ENCODE results near the gene SMIM3.
A peak's percentile ranks its signal among the peaks of the same experiment; 100 is the strongest.

Gene SMIM3

DNA sequence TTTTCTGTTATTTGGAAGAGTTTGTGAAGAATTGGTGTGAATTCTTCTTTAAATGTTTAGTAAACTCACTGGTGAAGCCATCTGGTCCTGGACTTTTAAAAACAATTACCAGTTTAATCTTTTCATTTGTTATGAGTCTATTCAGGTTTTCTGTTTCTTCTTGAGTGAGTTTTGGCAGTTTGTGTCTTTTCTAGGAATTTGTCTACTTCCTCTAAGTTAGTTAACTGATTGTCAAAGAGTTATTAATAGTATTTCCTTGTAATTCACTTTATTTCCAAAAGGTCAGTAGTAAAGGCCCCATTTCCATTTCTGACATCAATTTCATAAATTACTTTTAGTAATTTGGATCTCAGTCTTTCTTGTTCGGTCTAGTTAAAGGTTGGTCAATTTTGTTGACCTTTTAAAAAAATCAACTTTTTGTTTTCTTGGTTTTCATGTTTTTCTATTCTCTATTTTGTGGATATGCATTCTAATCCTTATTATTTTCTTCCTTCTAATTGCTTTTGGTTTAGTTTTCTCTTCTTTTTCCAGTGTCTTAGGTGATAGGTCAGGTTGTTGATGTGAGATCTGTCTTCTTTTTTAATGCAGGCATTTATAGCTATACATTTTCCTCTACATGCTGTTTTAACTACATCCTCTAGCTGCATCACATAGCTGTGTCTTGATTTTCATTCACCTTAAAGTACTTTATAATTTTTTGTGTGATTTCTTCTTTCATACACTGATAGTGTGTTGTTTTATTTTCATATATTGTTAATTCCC lies 7.3 kb upstream of the SMIM3 start:
- Mint-ChIP-seq H3K27me3 (ENCODE audit: low read depth, poor library complexity) (peaks cover 16% of the 10 kb centered on the region), H3K4me3 (no peak overlapping the region), H3K36me3 (ENCODE audit: low read depth) (no peaks in the 10 kb centered on the region), H3K9me3 (no peaks in the 10 kb centered on the region), H3K4me1 (no peaks in the 10 kb centered on the region), H3K27ac (no peak overlapping the region)
- DNase-seq: no peak
- TF ChIP-seq, protein P1, sequence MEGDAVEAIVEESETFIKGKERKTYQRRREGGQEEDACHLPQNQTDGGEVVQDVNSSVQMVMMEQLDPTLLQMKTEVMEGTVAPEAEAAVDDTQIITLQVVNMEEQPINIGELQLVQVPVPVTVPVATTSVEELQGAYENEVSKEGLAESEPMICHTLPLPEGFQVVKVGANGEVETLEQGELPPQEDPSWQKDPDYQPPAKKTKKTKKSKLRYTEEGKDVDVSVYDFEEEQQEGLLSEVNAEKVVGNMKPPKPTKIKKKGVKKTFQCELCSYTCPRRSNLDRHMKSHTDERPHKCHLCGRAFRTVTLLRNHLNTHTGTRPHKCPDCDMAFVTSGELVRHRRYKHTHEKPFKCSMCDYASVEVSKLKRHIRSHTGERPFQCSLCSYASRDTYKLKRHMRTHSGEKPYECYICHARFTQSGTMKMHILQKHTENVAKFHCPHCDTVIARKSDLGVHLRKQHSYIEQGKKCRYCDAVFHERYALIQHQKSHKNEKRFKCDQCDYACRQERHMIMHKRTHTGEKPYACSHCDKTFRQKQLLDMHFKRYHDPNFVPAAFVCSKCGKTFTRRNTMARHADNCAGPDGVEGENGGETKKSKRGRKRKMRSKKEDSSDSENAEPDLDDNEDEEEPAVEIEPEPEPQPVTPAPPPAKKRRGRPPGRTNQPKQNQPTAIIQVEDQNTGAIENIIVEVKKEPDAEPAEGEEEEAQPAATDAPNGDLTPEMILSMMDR (IDR thresholded peaks at IDR 0.05): no peak

DNA sequence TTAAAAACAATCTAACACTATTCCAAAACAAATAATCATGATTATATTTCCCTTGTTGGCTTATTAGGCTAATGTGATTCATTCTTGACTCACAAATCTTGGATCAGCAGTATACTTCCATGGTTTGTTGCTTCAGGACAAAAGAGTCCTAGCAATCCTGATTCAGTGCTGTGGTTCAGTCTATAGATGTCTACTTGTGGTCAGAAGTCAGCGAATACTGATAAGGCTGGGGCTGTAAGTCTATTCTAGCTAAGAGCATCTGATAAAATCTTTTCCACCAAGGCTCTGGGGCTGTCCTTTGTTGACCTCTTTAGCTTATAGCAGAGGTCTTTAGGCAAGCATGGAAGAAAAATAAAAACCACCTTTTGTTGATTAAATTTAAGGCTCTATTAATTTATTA lies 4.4 kb upstream of the SMIM3 start:
- Mint-ChIP-seq H3K27ac (no peak overlapping the region), H3K36me3 (ENCODE audit: low read depth) (no peaks in the 10 kb centered on the region), H3K4me1 (peaks cover 12% of the 10 kb centered on the region), H3K9me3 (no peaks in the 10 kb centered on the region), H3K4me3 (no peak overlapping the region), H3K27me3 (ENCODE audit: low read depth, poor library complexity) (peaks cover 8% of the 10 kb centered on the region)
- TF ChIP-seq, protein P1 (IDR thresholded peaks at IDR 0.05): no peak
- DNase-seq: no peak

DNA sequence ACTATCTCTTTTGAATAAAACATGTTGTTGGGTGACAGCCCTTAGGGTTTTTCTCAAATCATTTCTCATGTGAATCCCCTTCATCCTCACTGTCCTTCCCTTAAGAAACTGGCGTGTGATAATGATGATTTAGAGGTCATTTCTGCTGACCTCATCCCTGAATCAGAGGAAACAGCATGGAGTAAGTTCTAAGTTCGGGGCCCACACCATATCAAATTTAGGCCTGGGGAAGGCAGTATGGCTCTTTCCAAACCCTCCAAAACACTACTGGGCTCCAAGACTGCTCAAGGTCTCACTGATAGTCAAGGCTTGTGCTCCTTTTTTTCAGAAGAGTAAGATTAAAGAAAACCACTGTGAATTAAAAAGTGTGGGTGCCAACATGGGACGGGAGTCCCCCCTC lies 872 bp upstream of the SMIM3 start:
- Mint-ChIP-seq H3K9me3 (no peaks in the 10 kb centered on the region), H3K36me3 (ENCODE audit: low read depth) (no peaks in the 10 kb centered on the region), H3K27ac (no peak overlapping the region), H3K4me1 (peaks cover 47% of the 10 kb centered on the region), H3K27me3 (ENCODE audit: low read depth, poor library complexity) (peaks cover 8% of the 10 kb centered on the region), H3K4me3 (peak overlapping the region; percentile 97)
- DNase-seq: no peak
- TF ChIP-seq, protein P1 (IDR thresholded peaks at IDR 0.05): no peak

DNA sequence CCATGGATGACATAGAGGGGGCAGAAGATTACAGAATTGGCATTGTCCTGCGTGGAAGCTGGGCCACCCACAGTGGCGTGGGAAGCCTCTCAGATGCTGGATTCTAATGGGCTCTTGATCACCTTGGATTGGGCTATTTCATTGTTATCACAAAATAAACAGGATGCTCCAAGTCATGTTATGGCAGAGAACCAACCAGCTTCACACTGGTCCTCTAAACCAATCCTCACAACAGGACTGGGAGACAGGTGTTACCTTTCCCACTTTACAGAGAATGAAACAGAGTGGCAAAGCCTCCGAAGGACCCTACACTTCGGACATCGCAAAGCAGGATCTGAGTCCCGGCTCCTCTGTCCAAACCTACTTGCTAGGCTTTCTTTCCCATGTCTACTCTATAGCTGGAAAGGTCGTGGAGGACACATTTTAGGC lies 455 bp upstream of the SMIM3 start:
- Mint-ChIP-seq H3K4me3 (peak overlapping the region; percentile 97), H3K36me3 (ENCODE audit: low read depth) (no peaks in the 10 kb centered on the region), H3K27me3 (ENCODE audit: low read depth, poor library complexity) (peaks cover 8% of the 10 kb centered on the region), H3K9me3 (no peaks in the 10 kb centered on the region), H3K4me1 (peaks cover 51% of the 10 kb centered on the region), H3K27ac (no peak overlapping the region)
- TF ChIP-seq, protein P1 (IDR thresholded peaks at IDR 0.05): no peak
- DNase-seq: no peak

DNA sequence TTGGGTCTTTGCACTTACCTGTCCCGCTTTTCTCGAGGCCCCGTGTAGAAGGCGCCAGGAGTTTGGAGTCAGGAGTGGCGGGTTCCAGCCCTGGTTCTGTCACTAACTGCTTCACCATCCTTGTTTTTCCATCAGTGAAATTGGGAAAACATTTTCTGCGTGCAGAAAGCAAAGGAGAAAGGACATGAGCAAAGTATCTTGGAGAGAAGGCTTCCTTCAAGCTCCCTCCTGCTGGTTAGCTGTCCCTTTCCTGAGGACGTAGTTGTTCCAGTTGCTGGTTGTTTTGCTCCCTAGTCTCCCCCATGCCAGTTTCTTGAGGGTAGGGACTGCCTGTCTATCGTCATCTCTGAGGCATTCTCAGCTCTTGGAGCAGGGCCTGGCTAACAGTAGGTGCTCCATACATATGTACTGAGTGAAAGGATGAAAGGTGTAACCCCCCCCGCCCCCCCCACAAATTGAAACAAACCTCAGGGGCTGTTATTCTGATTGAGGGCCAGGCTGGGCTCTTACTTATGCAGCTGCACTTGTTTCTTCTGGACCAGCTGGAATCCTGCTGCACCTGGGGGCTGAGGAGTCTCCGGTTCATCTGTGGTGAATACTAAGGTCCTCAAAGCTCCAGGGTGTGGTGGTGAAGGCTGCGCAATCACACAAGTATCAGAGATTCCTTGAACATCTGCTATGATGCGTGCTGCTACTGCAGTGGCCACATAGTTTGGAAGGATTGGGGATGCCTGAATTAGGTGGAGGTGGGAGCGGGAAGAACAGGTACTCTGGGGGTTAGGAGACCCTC lies 1.0 kb downstream of the SMIM3 start:
- H3K4me1 Mint-ChIP-seq: peaks cover 65% of the 10 kb centered on the region
- H3K4me3 Mint-ChIP-seq: peak overlapping the region; percentile 97
- peaks cover 6% of the 10 kb centered on the region for H3K36me3 Mint-ChIP-seq (ENCODE audit: low read depth)
- H3K9me3 Mint-ChIP-seq: peaks cover 6% of the 10 kb centered on the region
- peaks cover 8% of the 10 kb centered on the region for H3K27me3 Mint-ChIP-seq (ENCODE audit: low read depth, poor library complexity)
- TF ChIP-seq, protein P1 (IDR thresholded peaks at IDR 0.05): no peak
- H3K27ac Mint-ChIP-seq: no peak overlapping the region
- no peak for DNase-seq
